ENCODE data around the gene SPRR5.

Gene SPRR5

DNA sequence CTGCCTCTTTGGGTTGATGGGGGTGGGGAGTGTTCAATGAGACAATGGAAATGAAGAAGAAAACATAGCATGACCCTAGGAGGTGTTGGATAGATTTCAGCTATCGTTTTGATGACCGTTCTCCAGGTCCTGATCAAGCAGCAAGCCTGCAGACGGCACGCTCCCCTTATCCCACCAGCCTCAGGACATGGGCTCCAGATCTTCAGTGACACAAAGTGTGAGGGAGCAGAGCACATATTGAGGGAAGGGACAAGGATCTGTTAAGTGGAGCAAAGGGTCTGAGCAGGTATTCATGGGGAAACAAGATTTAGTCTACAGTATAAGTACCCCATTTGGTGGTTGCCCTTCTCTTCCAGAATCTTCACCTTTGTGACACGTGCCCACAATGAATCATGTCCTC lies 4.7 kb downstream of the SPRR5 start:
- DNase-seq, result no peak

DNA sequence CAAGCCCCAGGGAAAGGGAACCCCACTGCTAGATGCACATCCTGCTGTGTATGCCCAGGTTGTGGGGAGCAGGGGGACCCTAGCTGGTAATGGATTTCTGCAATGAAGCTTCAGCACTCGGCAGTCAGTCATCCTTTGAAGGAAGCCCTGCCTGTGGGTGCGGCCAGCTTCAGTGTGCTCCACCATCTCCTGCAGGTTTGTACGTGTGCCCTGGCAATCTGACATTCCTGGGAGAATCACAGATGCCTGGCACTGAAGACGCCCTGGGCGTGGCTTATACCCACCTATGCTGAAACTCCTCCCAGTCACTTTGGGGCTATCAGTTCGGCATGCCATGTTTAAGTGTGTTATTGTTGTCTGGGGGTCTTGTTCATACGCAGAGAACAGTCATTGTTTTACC lies 6.8 kb downstream of the SPRR5 start:
- no peak for DNase-seq

DNA sequence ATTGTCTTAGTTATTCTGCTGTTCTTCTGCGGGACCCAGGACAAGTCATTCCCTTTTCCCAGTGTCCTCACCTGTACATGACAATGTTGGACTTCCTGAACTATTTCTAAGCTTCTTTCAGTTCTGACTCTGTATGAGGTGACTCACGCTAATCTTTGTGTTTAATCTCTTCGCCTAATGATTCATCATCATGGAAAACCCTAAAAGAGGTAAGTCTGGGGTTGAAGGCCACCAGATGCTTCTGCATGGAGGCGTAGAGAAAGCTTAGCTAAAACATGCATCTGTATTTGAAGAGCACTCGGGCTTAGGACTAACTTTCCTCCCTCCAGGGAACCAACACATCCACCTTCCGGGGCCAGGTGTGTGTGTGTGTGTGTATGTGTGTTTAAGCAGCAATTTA lies 7.4 kb downstream of the SPRR5 start:
- DNase-seq, result no peak

DNA sequence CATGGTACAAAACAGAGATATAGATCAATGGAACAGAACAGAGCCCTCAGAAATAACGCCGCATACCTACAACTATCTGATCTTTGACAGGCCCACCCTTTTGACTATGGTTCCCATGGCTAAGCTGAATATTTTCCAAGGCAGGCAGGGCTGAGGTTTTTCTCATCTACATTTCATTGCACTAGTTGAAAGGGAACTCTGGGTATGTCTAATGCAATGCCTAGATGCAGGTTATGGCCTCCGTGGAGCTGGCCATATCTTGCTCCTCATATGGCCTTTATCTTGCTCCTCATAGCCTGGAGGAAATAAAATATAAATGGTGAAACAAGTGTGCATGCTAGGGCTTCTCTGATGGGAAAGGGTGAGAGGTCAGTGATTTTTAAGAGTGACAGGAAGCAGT lies 10.6 kb downstream of the SPRR5 start:
- no peak for DNase-seq

DNA sequence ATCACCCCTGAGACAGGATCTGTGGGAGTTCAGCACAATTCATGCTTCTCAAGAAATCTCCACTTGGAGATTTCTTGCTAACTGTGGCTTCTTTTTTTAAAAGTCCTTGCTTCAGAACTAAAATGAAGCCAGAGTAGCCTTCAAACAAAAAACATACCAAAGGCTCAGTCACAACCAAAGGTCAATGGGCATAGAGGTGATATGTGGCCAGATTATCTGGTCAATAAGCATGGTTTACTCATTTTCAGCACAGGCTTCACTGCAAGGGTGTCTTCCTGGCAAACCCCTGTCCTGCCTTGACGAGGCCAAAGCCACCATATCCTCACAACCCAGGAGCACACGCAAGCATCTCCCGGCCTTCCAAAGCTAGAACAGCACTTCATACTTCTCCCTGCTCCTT lies 12.3 kb downstream of the SPRR5 start:
- no peak for DNase-seq

DNA sequence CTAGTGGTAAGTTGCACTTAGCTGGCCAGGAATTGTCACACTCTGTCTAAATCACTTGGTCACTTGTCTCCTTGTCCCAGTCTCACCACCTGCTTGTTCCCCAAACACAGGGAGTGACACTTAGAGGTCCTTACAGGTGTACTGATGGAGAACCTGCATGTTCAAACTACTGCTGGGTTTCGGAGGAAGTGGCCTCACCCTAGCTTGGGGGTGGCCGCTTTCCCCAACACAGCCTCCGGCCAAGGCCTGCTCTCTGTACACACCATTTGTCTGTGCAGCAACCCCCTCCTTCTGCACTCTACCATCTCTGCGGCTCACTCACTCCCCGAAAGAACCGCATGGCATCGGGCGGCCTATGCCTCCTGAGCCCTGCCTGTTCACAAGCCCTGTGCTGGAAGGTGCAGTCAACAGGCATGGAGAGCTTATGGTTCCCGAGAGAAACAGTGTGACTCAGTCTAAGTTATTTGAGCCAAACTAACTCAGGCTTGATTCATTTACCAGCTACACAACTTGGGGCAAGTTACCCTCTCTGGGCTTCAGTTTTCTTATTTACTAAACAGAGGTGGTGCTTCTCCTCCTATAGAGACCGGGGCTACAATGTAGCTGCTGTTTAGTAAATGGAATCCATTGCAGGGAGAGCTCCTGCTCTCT lies 12.9 kb downstream of the SPRR5 start:
- no peak for DNase-seq

DNA sequence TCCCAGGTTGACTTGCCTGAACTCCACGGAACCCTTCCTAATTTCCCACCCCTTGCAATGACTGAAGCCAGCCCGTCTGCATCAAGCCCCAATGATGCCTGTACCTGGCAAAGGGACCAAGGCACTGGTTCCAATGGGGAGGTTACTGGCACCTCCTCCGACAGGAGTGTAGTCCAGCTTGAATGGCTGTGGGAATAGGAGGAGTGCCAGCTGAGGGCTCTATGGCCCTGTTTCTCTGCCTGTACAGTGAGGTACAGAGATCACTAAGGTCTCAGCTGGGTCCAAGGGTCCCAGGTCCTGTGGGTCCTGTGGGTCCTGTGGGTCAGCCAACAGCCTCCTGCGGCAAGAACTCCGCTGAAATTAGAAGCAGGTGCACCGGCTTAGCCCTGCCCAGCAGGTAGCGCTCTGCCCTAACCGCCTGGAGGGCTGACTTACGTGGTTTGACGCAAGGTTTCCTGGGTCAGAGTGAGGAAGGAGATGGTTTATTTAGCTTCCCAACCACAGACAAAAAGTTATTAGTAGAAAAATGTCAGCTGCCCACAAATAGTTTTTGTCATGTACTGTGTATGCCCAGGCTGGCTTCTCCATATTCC lies 13.5 kb downstream of the SPRR5 start:
- no peak for DNase-seq

DNA sequence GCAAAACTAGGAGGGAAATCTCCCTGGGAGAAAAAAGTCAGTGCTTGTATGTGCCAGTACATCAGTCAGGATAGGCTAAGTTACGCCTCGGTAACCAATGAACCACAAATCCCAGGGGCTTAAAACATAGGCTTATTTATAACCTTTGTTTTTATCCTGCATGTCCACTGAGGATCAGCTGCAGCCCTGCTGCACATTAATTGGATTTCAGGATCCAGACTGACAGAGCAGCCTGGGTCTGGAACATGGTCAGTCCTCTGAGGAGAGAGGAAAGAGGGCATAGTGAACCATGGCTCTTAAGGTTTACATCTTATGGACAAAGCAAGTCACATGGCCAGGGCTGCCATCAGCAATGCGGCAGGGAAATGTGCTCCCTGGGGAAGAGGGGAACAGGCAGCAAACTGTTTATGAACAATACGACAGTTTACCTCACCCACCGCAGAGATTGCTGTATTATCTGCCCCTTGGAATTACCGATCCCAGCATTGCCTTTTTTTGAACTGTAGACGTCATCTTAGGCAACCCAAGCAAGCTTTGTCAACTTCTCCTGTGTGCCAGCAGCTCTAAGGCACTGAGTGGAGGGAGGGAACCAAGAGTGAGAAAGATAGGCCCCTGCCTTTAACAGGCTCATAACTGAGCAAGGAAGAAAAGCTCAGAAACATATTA lies 14.4 kb downstream of the SPRR5 start:
- no peak for DNase-seq

DNA sequence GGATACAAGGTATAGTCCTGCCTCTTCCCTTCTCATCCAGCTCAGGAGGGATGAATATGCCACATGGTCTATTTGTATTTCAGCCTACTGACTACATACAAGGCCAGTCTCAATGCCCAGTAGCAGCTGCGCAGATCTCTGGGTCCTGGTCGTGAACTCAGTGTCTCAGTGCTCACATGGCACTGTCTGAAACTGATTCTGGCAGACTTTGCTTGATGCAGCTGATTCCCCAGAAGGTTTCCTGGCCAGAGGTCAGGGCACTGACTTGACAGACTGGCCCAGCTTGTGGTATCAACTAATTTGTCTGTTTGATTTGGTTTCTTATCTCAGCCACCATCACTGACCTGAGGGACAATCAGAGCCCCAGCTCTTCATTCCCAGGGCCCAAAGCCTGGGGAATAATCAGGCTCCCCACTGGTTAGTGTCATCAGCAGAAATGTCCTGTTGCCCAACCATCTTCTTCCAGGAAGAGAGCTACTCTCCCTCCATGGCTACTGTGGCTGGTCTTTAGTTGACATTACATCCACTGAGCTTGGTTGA lies 15.9 kb downstream of the SPRR5 start:
- DNase-seq, result no peak

DNA sequence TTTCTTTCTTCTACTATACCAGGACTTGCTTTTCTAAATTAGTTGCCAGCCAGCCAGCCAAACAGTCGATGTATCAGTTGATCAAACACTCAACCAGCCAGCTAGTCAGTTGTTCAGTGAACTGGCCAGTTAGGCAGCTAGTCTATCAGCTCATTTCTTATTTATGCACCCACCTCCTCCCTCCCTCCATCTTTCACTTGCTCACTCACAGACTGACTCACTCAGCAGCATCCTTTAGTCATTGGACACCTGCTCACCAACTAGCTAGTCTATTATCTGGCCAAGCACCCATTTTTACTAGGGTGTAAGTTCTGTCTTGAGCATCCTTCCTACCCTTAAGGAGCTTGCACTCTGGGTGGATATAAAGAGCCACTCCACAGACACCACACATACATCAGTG lies 17.5 kb downstream of the SPRR5 start:
- no peak for DNase-seq

DNA sequence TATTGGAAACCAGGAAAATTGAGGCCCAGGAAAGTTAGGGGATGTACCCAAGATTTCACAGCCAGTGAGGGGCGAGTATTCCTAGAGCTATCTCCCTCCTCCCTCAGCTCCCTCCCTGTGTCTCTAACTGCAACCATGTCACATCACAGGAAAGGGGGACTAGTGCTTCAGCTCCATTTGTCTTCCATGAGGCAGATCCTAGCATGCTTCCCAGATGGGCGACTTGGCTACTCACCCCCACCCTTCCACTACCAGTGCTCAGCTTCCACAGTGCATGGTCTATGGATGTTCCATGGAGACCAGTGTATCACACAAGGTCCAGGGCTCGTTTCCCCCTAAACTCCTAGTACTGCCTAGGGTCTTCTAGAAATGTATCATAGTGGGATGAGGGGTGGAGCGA lies 18.8 kb downstream of the SPRR5 start:
- DNase-seq, result no peak

DNA sequence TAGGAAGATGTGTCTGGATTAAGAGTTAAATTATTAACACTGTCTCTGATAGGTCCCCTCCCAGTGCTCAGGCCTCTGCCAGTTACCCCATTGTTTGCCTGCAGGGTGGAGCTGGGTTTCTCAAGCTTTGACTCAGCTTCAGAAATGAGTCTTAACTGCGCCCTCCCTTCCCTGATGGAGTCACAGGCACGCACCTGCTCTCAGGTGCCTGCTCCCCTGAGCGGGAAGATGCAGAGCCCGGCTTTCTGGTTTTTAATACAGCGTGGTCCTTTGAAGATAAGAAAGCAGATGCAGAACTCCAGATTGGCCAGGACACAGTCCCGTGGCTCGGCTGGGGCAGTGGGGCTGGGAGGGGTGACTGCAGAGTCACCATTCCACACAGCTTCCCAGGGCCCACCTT lies 20.2 kb downstream of the SPRR5 start:
- no peak for DNase-seq

DNA sequence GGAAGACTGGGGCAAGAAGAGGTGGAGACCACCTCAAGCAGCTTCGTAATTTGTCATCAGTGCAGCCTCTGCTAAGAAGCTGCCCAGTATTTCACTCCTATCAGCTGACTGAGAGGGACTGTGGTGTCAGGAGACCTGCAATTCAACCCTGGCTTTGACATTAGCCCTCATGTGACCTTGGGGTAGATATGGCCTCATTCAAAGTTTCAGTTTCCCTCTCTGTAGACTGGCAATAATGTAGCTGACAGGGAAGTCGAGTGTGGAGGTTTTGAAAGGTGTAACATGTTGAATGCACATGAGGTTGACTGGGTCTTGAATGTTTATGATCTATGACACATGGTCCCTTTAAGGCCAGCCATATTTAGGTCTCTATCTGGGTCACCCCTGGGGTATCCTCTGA lies 21.2 kb downstream of the SPRR5 start:
- no peak for DNase-seq

DNA sequence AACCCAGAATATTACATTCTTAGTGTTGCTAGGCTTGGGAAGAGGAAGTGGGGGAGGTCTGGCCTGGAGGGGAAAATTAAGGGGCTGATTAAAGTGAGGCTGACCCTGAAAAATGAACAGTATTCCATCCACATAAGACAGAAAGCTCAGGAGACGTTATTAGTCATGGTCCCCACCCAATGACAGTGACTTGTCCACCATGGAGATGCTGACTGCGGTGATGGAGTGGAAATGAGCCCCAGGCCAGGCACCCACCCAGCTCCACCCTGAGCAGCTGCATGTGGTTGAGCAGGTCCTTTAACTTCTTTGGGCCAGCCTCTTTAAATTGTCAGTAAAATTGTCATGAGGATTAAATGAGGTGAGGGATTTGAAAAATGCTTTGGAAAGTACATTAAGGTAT lies 22.0 kb downstream of the SPRR5 start:
- DNase-seq, result no peak

DNA sequence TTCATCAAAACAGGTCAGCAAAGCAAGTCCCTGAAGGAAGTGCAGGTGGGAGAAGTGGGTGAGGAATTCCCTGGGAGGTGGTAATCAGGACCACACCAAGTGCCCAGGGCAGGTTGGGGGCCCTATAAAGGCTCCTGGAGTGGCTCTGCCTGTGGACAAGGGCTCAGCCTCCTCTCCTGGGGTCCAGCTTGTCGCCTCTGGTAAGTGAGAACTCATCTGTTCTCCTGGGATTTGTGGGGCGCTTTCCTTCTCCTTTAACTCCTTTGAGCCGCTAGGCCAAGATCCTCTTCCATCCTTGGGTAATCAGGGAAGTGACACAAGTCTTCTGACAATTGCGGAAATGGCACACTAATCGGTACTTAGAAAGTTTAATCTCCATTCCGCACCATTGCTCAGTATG lies 23.5 kb downstream of the SPRR5 start, which contains the start of gene SPRR4:
Gene SPRR4, plus strand, starts transcription at position 154 of the 400 bp plus-strand sequence. CDS start 1,243 bp downstream, outside the sequence.
- DNase-seq, result no peak

DNA sequence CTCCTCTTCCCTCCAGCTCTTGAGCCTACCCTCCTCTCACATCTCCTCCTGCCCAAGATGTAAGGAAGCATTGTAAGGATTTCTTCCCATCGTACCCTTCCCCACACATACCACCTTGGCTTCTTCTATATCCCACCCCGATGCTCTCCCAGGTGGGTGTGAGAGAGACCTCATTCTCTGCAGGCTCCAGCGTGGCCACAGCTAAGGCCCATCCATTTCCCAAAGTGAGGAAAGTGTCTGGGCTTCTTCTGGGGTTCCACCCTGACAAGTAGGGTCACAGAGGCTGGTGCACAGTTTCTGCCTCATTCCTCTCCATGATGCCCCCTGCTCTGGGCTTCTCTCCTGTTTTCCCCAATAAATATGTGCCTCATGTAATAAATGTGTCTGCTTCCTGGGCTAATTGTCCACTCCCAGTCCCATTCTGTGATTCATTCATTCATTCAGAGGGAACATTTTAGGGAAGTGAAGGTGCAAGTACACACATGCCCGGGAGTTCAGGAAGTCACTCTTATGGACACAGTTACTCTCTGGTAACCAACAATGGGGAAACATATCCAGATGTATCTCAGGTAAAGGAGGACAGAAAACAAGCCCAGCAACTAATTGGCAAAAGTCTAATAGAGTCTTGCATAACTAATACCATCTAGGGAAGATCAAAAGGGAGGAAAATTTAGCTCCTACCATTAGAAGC lies 25.3 kb downstream of the SPRR5 start:
- DNase-seq, result no peak

DNA sequence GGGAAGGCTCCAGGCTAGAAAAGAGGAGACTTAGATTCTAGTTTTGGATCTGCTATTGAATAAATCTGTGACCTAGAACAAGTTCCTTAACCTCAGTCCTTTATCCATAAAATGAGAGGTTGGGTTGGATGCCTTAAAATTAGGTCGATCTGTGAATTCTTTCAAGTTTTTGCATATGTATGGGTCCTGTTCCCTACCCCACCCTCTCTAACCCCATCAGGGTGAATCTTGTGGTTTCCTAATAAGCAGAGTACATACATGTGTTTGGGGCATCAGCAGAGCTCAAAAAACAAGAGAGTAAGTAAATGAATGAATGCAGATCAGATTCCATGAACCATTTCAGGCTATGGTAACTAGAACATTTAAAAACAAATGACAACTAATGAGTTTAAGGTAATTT lies 29.7 kb downstream of the SPRR5 start:
- DNase-seq, result no peak

DNA sequence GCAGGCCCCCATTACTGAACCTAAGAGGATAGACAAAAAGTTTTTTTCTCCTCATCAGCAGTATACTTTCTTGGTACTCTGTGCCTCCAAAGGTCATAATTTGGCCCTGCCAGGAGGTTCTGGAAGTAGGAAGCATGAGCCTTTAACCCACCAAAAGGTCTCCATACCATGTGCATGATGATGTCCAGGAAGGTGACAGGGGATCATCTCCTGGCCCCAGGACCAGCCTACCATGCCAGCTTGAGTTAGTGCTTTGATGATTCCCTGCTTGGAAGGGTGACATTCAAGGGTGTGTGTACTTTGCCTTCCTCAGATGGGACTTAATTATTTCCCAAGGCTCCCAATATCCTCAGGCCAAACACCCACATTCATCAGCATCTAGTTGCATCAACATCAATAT lies 30.6 kb downstream of the SPRR5 start:
- DNase-seq, result no peak

DNA sequence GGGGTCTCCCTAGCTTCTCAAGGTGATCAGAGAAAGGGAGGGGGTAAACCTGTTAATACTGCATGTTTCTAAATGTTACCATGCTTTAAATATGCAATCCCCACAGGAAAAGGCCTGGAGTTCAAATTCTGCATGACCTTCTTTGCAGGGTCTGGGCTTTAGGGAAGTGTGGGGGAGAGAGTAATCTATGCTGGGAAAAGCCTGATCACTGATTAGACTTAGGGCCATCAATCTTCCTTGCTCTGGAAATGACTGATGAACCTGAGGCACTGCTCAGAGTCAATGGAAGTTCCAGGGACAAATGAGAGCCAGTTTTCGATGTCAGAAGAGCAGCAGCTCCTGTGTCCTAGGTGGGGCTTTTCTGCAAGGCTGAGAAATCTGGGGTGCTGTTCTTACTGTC lies 33.7 kb downstream of the SPRR5 start:
- no peak for DNase-seq

DNA sequence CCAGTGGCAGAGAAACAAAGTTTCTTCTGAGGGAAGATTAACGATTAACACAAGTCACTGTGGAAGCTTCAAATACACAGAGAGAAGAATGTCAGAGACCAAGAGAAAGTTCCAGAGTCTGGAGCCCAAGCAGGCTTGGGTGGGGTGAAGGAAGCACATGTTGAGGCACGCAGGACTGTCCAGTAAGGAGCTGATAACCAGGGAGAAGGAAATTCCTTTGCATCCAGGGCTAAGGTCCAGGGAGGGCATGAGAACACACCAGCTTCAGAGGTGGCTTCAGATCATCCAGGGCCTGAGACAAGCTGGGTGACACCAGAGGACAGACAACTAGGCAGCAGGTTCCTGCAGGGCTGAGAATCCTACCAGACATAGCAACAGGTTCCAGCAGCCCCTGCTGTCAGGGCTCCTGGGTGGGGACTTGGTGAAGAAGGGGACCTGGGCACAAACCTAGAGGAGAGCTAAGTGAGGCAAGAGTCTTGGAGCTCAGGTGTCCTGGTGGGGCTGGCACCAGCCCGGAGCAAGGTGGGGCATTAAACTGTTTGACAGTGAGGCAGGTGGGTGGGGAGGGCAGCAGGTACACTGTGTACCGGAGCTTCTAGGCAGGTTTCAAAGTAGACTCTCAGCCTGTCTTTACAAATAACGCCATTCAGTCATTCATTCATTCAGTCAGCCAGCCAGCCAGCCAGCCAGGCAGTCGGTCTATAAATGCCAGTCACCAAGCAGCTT lies 34.3 kb downstream of the SPRR5 start:
- no peak for DNase-seq

DNA sequence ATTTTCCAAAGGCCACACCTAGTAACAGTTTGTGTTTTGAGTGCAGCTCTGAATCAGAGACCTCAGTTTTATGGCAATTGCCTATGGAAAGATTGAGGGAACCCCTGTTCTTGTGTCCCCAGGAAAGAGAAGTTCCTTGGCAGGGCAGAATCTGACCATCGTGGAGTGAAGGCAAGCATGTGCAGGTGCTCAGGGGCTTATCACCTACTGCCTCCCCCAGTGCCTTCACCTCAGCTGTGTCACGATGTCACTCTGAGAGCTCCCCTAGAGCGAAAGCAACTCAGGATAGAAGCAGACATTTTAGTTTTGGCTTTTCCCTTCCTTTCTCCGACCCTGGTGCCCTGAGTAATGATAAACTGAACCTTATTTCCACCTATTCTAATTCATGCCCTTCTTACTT lies 35.1 kb downstream of the SPRR5 start:
- DNase-seq, result no peak

DNA sequence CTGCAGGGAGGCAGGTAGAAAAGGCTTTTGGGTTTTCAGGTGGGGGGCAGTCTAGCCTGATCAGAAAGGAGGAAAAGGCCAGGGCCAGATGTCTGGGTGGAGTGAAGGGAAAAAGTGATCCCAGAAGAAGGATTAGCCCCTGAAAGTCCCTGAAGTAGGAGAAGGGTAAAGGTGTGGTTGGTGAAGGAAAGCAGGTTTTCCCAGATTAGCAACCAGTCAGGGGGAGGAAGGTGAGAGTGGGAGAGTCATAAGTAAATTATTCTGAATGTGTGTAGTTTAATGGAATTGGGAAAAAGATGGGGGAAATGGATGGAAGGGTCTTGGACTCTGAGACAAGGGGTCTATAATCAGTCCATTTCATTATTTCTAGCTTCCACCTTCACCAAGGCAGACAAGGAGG lies 36.2 kb downstream of the SPRR5 start:
- no peak for DNase-seq

DNA sequence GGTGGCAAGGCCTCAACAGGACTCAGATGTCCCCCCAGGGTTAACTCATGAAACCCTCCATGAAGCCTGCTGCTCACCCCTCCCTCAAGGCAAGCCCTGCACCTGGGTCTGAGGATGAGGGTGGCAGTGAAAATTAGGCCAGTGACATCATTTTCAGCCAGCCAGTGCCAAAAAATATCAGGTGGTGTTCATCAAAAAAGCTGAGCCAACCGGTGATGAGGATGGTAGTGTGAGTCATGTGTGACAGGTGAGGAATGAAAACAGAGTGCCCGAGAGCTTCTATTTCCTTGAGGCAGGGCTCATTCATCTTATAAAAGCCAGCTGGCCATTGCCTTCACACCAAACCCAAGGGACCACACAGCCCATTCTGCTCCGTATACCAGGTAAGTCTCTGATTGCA lies 36.7 kb downstream of the SPRR5 start, which contains the start of gene SPRR1A:
Gene SPRR1A, plus strand, starts transcription at position 339 of the 400 bp plus-strand sequence. CDS start 1,150 bp downstream, outside the sequence.
- no peak for DNase-seq

Data from CD4-positive, alpha-beta T cell treated with Interleukin-21 for 1 hour (primary cell).